ENCODE measurements around the gene MAP4.
"Not testable (repeated sequence)": the region's sequence is repeated elsewhere in the genome, so short reads cannot be mapped to it uniquely, and the experiment has no call there.

The MAP4 gene

GRCh38 chr3:47902746-47903145, 113.5 kb downstream of the MAP4 start:
- intact Hi-C loops (cut with DNase I): no loop called here
- DNase-seq: no peak

- no peak for DNase-seq
- intact Hi-C loops (cut with DNase I): no loop called here
Observed at GRCh38 chr3:47901280-47901833, 114.9 kb downstream of the MAP4 start.

GRCh38 chr3:47899495-47900108, 116.6 kb downstream of the MAP4 start:
- intact Hi-C loops (cut with DNase I): no loop called here
- no peak for DNase-seq

DNA sequence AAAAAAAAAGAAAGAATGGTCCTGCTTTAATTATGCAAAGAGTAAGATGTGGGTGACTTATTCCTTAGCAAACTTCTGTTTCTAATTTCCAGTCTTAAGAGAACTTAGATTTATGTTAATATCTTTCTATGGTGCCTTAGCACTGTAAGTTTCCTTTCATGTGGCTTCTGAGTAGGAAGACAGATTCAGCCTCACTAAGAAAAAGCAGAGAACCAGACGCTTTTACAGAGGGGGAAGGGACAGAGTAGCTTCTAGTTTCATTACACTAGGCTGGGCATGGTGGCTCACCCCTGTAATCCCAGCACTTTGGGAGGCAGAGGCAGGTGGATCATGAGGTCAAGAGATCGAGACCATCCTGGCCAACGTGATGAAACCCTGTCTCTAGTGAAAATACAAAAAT, 118.3 kb downstream of the MAP4 start:
- DNase-seq: no peak
- intact Hi-C loops (cut with DNase I): no loop called here

DNA sequence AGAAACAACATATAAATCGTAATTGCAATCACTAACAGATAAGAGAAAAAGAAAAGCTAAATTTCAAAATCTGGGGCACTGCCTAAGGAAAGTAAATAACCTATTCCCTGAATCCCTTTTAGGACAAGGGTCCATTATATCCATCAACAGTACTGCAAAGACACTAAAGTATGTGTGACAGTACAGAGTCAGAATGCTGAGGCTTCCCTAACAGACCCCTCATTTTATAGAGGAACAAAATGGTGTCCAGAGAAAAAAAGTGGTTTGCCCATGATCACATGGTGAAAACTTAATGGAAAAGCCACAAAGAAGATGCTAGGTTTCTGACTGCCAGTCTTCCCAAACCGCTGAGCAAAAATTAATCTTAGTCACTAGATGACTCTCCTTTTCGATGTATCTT, 119.5 kb downstream of the MAP4 start:
- intact Hi-C loops (cut with DNase I): no loop called here
- DNase-seq: no peak

GRCh38 chr3:47895241-47895640, 121.0 kb downstream of the MAP4 start:
- DNase-seq: no peak
- intact Hi-C loops (cut with DNase I): no loop called here

- peak in 8 of 10 donors; percentile 25 to 89 (median 54) for DNase-seq
- intact Hi-C loops (cut with DNase I): no loop called here
Observed at GRCh38 chr3:47892286-47893040, 123.8 kb downstream of the MAP4 start.

GRCh38 chr3:47891613-47892005, 124.6 kb downstream of the MAP4 start:
- DNase-seq: peak in 1 of 10 donors; percentile 14
- intact Hi-C loops (cut with DNase I): no loop called here

DNA sequence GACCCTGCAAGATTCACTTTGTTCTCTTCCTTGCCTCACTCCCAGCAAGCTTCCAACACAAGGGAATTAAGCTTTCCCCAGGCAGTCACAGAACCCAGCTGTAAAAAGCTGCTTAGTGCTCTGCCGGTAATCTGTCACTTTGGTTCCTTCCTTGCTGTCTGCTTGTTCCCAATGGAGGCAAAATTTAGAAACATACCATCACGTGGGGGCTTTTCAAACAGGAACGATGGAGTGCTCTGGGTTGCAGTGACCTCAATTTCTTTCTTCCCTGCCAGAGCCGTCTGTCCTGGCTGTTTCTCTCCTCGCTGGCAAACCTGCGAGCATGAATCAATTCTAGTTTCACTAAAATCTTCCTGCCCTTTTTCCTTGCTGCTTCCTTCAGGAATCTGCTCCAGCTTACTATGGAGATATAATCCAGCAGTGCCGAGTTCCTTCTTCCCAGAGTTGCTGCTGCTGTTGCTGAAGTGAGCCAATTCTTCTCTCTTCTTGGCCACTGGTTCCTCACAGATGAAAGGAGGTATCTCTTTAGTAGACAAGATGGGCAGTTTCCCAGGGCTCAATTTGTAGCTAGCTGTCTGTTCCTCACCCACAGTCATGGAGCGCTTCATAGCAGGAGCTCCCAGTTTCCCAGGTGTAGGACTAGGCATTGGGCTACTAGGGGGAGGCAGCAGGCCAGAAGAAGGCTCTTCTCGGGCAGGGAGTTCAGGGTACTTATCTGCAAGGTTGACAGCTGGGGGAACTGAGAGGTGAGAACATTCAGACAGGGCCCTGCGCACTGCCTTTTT, 125.2 kb downstream of the MAP4 start:
- DNase-seq: peak in 4 of 10 donors; percentile 23 to 73 (median 38)
- intact Hi-C loops (cut with DNase I): no loop called here

- no peak for DNase-seq
- intact Hi-C loops (cut with DNase I): no loop called here
Observed at GRCh38 chr3:47890126-47890827, 125.9 kb downstream of the MAP4 start.

DNA sequence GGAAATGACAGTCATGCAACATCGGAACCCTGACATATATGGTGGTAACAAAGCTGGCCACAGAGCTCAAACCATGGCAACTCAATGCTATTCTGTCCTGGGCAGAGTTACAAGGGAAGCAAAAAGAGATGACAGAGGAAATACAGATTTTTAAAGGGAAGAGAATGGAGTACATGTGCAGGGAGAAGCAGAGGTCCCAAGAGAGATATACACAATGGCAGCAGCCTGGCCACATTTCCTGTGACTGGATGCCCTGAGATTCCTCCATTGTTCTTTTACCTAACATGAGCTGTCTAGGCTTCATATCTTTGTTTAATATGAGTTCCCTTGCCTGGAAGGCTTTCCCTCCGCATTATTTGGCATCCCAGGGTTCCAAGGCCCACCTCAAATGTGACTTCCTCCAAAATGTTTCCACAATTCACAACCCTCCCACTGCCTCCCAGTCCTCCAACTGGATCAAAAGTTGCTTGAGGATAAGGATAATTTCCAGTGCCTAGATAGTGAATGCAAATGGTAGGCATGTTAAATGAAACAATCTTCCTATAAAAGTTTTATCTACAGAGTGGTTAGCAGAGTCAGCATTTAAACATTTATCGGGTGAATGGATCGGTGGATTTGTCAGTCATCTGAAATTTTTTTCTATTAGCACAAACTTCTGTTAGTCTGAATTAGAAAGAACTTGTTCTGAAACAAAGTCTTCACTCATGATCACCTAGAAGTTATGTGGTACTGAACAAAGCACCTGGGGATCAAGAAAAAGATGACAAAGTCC, 127.0 kb downstream of the MAP4 start:
- intact Hi-C loops (cut with DNase I): no loop called here
- DNase-seq: no peak

- DNase-seq; intact Hi-C loops (cut with DNase I): not testable (repeated sequence)
Observed at GRCh38 chr3:47887991-47888390, 128.2 kb downstream of the MAP4 start.

DNA sequence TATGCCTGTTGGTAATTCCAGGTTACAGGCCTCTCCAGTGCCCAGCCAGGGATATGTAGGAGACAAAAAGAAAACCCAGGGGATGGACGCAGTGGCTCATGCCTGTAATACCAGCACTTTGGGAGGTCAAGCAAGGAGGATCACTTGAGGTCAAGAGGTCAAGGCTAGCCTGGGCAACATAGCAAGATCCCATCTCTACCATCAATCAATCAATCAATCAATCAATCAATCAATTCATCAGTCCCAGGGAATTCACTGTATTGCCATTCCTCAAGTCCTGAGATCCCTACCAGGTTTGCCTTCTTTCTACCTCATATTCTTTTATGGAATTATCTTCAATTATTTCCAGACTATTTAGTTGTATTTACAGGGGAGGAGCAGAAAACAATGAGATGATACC, 131.0 kb downstream of the MAP4 start:
- no peak for DNase-seq
- intact Hi-C loops (cut with DNase I): no loop called here

DNA sequence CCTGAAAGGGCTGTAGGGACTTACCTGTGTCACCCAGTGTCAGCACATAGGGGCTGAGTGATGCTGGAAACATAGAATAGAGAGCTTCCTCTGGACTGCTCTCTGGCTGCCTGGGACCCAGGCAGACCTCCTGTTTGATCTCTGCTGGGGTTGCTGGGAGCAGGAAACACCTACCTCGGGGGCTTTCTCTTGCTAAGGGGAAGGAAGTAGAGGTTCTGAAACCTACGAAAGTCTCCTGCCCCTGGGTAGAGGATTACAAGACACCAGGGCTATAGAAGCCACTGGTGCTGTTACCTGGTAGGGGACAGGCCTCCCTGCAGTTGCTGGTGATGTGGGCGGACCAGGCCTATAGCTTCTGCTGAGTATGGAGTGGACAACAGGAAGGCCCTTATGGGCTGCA, 131.6 kb downstream of the MAP4 start:
- intact Hi-C loops (cut with DNase I): no loop called here
- DNase-seq: no peak

- intact Hi-C loops (cut with DNase I): no loop called here
- no peak for DNase-seq
Observed at GRCh38 chr3:47882338-47882737, 133.9 kb downstream of the MAP4 start.

DNA sequence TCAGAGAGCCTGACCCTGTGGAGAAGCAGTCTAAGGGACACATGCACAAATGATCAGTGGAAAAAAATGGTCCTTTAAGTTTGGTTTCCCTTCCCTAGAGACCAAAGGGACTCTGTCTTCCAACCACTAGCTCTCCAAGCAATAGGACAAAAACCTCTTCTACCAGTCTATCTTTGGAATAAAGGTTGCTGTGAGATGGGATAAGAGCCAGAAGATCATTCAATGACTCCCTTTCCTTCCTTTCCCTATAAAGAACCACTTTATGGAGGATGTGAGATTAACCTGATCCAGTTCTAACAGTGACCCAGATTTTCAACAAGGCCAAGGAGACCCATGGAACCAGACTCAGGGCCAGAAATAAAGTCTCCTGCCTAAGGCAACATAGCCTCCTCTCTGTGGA, 138.5 kb downstream of the MAP4 start:
- intact Hi-C loops (cut with DNase I): no loop called here
- DNase-seq: no peak

DNA sequence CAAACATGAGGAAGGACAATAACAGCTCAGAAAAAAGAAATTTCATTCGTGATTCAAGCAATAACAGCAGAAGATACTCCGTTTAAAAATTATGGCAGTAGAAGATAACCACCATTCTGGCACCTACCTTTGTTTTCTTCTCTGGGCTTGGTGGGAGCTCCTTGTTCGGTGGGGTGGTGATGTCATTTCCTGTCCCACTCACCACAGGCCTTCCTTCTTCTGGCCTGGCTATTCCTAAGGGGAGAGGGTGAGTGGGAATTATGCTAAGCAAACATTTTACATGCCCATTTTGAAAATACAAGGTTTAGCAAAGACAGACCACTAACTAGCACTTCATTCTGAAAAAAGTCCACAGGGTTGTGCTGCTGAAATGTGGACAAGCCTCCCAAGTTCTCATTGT, 138.9 kb downstream of the MAP4 start:
- intact Hi-C loops (cut with DNase I): no loop called here
- DNase-seq: peak in 1 of 10 donors; percentile 27

- no peak for DNase-seq
- intact Hi-C loops (cut with DNase I): no loop called here
Observed at GRCh38 chr3:47874913-47875312, 141.3 kb downstream of the MAP4 start.

- peak in 1 of 10 donors; percentile 7 for DNase-seq
- intact Hi-C loops (cut with DNase I): no loop called here
Observed at GRCh38 chr3:47874438-47874837, 141.8 kb downstream of the MAP4 start.

DNA sequence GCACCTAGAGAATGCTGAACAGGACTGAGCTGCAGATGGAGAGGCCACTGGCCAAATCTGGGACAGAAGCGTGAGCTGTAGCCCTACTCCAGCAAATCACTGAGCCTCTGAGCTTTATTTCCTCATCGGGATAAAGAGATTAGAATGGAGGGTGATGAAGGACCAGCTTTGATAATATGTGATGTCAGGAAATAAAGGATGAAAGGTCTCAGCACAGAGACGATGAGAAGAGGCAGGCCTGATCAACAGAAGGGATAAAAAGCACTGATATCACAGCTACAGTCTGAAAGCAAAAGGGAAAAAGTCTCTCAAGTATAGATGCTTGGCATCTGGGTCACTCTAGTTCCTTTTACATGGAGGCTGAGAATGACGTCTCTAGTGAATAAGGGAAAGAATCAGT, 143.3 kb downstream of the MAP4 start:
- DNase-seq: peak in 1 of 10 donors; percentile 45
- intact Hi-C loops (cut with DNase I): no loop called here

Measured in posterior cingulate gyrus (tissue), 11 donors.